HepG2 (cell line): ENCODE results near the gene ATP12A. TPM values are rescaled to one million over a fixed set of nuclear protein-coding genes. Genes with fewer than 3 reads are reported as not detected.

ENCODE experiments used
- ATAC-seq: fragments of 200-7000 bp; cut with Tn5 transposase; 3 replicates; pipeline ENCODE4 v1.9.1; 2020; ENCODE audit warnings: mild to moderate bottlenecking, moderate library complexity
- BruUV-seq: library from RNA; stranded (reverse); fragments of 400-500 nt; replicated peaks from 2 replicates; lab custom pipeline; 2021; lab: Mats Ljungman, UMichigan
- CTCF ChIA-PET: fragments of 300-600 bp; formaldehyde crosslinking; extraction: SDS; loops from one replicate; lab custom pipeline; 2021; ENCODE audit warnings: low total read pairs, inconsistent platforms, low intra/inter-chr PET ratio; lab: Yijun Ruan, JAX
- POLR2A ChIA-PET: fragments of 350-600 bp; sonication (Branson Sonifier 250); formaldehyde crosslinking; loops from one replicate; lab custom pipeline; 2020; ENCODE audit warnings: antibody characterized with exemption, inconsistent platforms; lab: Yijun Ruan, JAX
- DNase-seq: peaks from one replicate; pipeline ENCODE4 v3.0.0-alpha.2; 2015; ENCODE audit warnings: low spot score
- FAIRE-seq: peaks from 3 replicates; lab custom pipeline; 2011; peaks lifted over from hg19 to GRCh38; lab: Jason Lieb, UNC
- H2AFZ ChIP-seq: one replicate; pipeline ENCODE4 v1.6.1; 2011; ENCODE audit warnings: low read length, inconsistent platforms
- H3K27ac ChIP-seq: fragments of 300-600 bp; 3 replicates; pipeline ENCODE4 v1.8.0; 2011; ENCODE audit warnings: mixed run types, mild to moderate bottlenecking, mixed read lengths, low read length, inconsistent platforms; ENCODE audit not compliant: insufficient read depth; ENCODE audit errors: extremely low read length
- H3K27me3 ChIP-seq, 2 experiments: fragments of 200-600 bp in 1 of 2; 2 replicates in 1 of 2; 3 replicates in 1 of 2; pipeline versions ENCODE4 v1.6.0 to v1.8.0; 2011; ENCODE audit warnings: low read length in 2 of 2, mild to moderate bottlenecking in 2 of 2, moderate library complexity in 2 of 2, inconsistent platforms in 1 of 2; ENCODE audit not compliant: insufficient read depth in 2 of 2, control insufficient read depth in 1 of 2
- H3K36me3 ChIP-seq, 2 experiments: fragments of 200-600 bp in 1 of 2; replicated peaks in 1 of 2; 2 replicates in 1 of 2; 3 replicates in 1 of 2; pipeline versions ENCODE4 v1.5.1 to v1.8.0; 2011; ENCODE audit warnings: low read length in 2 of 2, inconsistent platforms in 1 of 2; ENCODE audit not compliant: insufficient read depth in 2 of 2, control insufficient read depth in 1 of 2
- H3K4me1 ChIP-seq: 2 replicates; pipeline ENCODE4 v1.5.1; 2012; ENCODE audit warnings: low read length, inconsistent platforms; ENCODE audit not compliant: insufficient read depth
- H3K4me2 ChIP-seq: 2 replicates; pipeline ENCODE4 v1.6.0; 2011; ENCODE audit warnings: low read depth, low read length, inconsistent platforms
- H3K4me3 ChIP-seq, 3 experiments: fragments of 200-600 bp in 1 of 3; sonication (generic), shearing (Covaris generic) in 1 of 3; replicated peaks in 1 of 3; 2 replicates each; pipeline ENCODE4 v1.5.1; 2011 to 2016; ENCODE audit warnings: low read length in 3 of 3, inconsistent platforms in 2 of 3, low read depth in 2 of 3, mild to moderate bottlenecking in 2 of 3, control low read depth in 1 of 3, mixed read lengths in 1 of 3; ENCODE audit not compliant: insufficient read depth in 1 of 3
- H3K79me2 ChIP-seq: one replicate; pipeline ENCODE4 v1.6.1; 2011; ENCODE audit warnings: low read length, inconsistent platforms; ENCODE audit not compliant: insufficient read depth
- H3K9ac ChIP-seq: 2 replicates; pipeline ENCODE4 v1.6.0; 2011; ENCODE audit warnings: mild to moderate bottlenecking, low read depth, low read length, inconsistent platforms; ENCODE audit not compliant: insufficient read depth
- H3K9me3 ChIP-seq: 2 replicates; pipeline ENCODE4 v1.5.1; 2012; ENCODE audit warnings: mild to moderate bottlenecking, low read length
- H4K20me1 ChIP-seq: 2 replicates; pipeline ENCODE4 v1.6.0; 2011; ENCODE audit warnings: inconsistent platforms, mild to moderate bottlenecking, low read length, moderate library complexity; ENCODE audit not compliant: insufficient read depth
- ATM ChIP-seq: fragments of 450-650 bp; IDR thresholded peaks from 2 replicates; pipeline ENCODE4 v1.7.1; 2017; ENCODE audit warnings: mild to moderate bottlenecking, borderline replicate concordance
- BRCA1 ChIP-seq: sonication (generic); formaldehyde crosslinking; IDR thresholded peaks from 2 replicates; pipeline ENCODE4 v1.4.0; 2020; ENCODE audit warnings: missing genetic modification reagents
- ETV5 ChIP-seq: IDR thresholded peaks from 2 replicates; pipeline ENCODE4 v1.6.1; 2018; ENCODE audit warnings: missing biosample characterization, missing genetic modification reagents, inconsistent platforms, borderline replicate concordance
- PCBP2 ChIP-seq: fragments of 200-400 bp; formaldehyde crosslinking; optimal IDR thresholded peaks from 2 replicates; pipeline ENCODE3; 2018; ENCODE audit warnings: low read length, low read depth; ENCODE audit not compliant: poor library complexity, severe bottlenecking
- SMAD1 ChIP-seq: sonication (generic); formaldehyde crosslinking; IDR thresholded peaks from 2 replicates; pipeline ENCODE4 v1.4.0; 2020; ENCODE audit warnings: missing genetic modification reagents, low read depth, mild to moderate bottlenecking, borderline replicate concordance
- STAG1 ChIP-seq: sonication (generic); formaldehyde crosslinking; IDR thresholded peaks from 2 replicates; pipeline ENCODE4 v1.4.0; 2020; ENCODE audit warnings: missing genetic modification reagents
- TBP ChIP-seq: sonication (generic); formaldehyde crosslinking; IDR thresholded peaks from 2 replicates; pipeline ENCODE4 v1.5.0; 2020; ENCODE audit warnings: missing genetic modification reagents
- ZC3H4 ChIP-seq: sonication (generic); formaldehyde crosslinking; IDR thresholded peaks from 2 replicates; pipeline ENCODE4 v1.4.0; 2020; ENCODE audit warnings: missing genetic modification reagents, borderline replicate concordance
- ZMAT3 ChIP-seq: sonication (generic); formaldehyde crosslinking; conservative IDR thresholded peaks from 2 replicates; pipeline ENCODE4 v1.7.0; 2021; ENCODE audit warnings: missing genetic modification reagents
- ZMYM2 ChIP-seq: sonication (generic); formaldehyde crosslinking; IDR thresholded peaks from 2 replicates; pipeline ENCODE4 v1.8.0; 2022; ENCODE audit warnings: mild to moderate bottlenecking, missing genetic modification reagents
- ZNF12 ChIP-seq: sonication (generic); formaldehyde crosslinking; IDR thresholded peaks from 2 replicates; pipeline ENCODE4 v1.5.0; 2020; ENCODE audit warnings: missing genetic modification reagents
- ZNF160 ChIP-seq: sonication (generic); formaldehyde crosslinking; IDR thresholded peaks from 2 replicates; pipeline ENCODE4 v1.8.0; 2022; ENCODE audit warnings: mild to moderate bottlenecking, inconsistent platforms, missing genetic modification reagents
- ZNF44 ChIP-seq: sonication (generic); formaldehyde crosslinking; IDR thresholded peaks from 2 replicates; pipeline ENCODE4 v1.5.1; 2020; ENCODE audit warnings: mild to moderate bottlenecking, missing genetic modification reagents
- ZNF543 ChIP-seq: sonication (generic); formaldehyde crosslinking; IDR thresholded peaks from 2 replicates; pipeline ENCODE4 v1.4.0; 2020; ENCODE audit warnings: mild to moderate bottlenecking, missing genetic modification reagents
- ZNF781 ChIP-seq: sonication (generic); formaldehyde crosslinking; IDR thresholded peaks from 2 replicates; pipeline ENCODE4 v1.5.1; 2020; ENCODE audit warnings: borderline replicate concordance, mild to moderate bottlenecking, missing genetic modification reagents; ENCODE audit errors: not compliant biosample characterization
- ZZZ3 ChIP-seq: sonication (generic); formaldehyde crosslinking; IDR thresholded peaks from 2 replicates; pipeline ENCODE4 v1.4.0; 2020; ENCODE audit warnings: missing genetic modification reagents, mild to moderate bottlenecking, borderline replicate concordance
- WGBS: methylation state at CpG from one replicate; pipeline ENCODE4 v1.1.6; 2017; ENCODE audit warnings: low lambda C conversion rate; 5-methylcytosine and 5-hydroxymethylcytosine counted together
- in situ Hi-C: cut with HindIII; loops from 2 replicates; pipeline ENCODE4 v1.10.0; 2017; ENCODE audit warnings: low pct_unique_long_range_greater_than_20kb; ENCODE audit not compliant: extremely low pct_ligation_motif_present
- intact Hi-C: fragments of 100-400 bp; cut with micrococcal nuclease; formaldehyde crosslinking; loops from one replicate; pipeline ENCODE4 v1.10.0; 2022; ENCODE audit not compliant: unreplicated experiment
- polyA plus RNA-seq, 8 experiments: library from polyadenylated mRNA; depleted of rRNA in 3 of 8; stranded (reverse) in 7 of 8; unstranded in 1 of 8; fragments of >200 nt; fragmentation: Illumina TruSeq in 4 of 8; extraction: Trizol in 4 of 8; gene quantifications; 2 replicates each; pipeline versions ENCODE4 v1.2.1 to v1.2.3, GENCODE V29; 2011 to 2016; ENCODE audit warnings: low read depth in 4 of 8, missing spikeins in 1 of 8, mixed read lengths in 1 of 8; ENCODE audit not compliant: insufficient read depth in 1 of 8
- total RNA-seq, 5 experiments: library from RNA; depleted of rRNA; stranded (reverse); fragments of >200 nt; fragmentation: Illumina TruSeq; extraction: Trizol; gene quantifications; 2 replicates each; pipeline ENCODE4 v1.2.3, GENCODE V29; 2016; ENCODE audit warnings: low read depth in 1 of 5

Gene ATP12A
- total and polyA plus RNA-seq, 2 of the 13 experiments (the other 11 are each of a cell fraction or from before 2014, with no cell fraction given), result not detected

DNA sequence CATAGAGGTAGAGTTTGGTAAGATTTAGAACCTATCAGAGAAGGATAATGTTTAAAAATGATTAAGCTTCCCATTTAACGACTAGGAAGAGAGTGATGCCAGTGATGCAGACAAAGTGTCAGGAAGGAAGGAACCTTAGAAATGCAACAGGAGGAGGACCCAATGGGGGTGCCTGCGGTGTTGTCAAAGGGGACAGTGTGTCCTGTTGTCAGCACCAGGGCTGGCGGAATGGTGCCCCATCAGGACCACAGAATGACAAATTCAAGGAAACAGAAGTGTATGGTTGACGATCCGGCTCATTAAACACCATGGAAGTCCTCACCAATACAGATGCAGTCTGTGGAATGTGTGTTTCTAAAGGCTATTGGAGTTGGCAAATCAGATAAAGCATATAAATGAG is 19.3 kb downstream of the ATP12A start:
- POLR2A ChIA-PET, result no interaction called here
- DNase-seq (no peak), FAIRE-seq (no peak), ATAC-seq (no peak)
- H3K79me2 ChIP-seq, result no peaks in the 10 kb centered on the region
- in situ Hi-C loops (no loop called here), intact Hi-C loops (no loop called here)
- CTCF ChIA-PET, result no interaction called here
- no peak overlapping the region for H2AFZ ChIP-seq
- no TSS peak for BruUV-seq
- no peak overlapping the region for H3K4me2 ChIP-seq
- H3K27me3 ChIP-seq, result peaks cover 1 to 27% of the 10 kb centered on the region in 2 experiments; a peak in 4 of 5 replicates
- H3K9ac ChIP-seq, result no peak overlapping the region
- TF ChIP-seq STAG1 (CRISPR knock-in tag), result no peak
- no peak for TF ChIP-seq SMAD1 (CRISPR knock-in tag)
- no peak for TF ChIP-seq TBP
- TF ChIP-seq BRCA1, result no peak
- no peak for TF ChIP-seq ZMAT3 (CRISPR knock-in tag)
- TF ChIP-seq ZNF160 (CRISPR knock-in tag), result no peak
- TF ChIP-seq ATM, result no peak
- no peak for TF ChIP-seq ETV5 (CRISPR knock-in tag)
- no peak for TF ChIP-seq ZMYM2
- TF ChIP-seq ZNF781 (CRISPR knock-in tag), result no peak
- no peaks in the 10 kb centered on the region for H4K20me1 ChIP-seq
- H3K4me3 ChIP-seq, result no peak overlapping the region
- H3K9me3 ChIP-seq, result no peaks in the 10 kb centered on the region
- no peaks in the 10 kb centered on the region for H3K4me1 ChIP-seq
- no peak overlapping the region for H3K27ac ChIP-seq
- no peaks in the 10 kb centered on the region for H3K36me3 ChIP-seq
- under 1% methylated on average over 5 of the region's 5 CpGs for WGBS

DNA sequence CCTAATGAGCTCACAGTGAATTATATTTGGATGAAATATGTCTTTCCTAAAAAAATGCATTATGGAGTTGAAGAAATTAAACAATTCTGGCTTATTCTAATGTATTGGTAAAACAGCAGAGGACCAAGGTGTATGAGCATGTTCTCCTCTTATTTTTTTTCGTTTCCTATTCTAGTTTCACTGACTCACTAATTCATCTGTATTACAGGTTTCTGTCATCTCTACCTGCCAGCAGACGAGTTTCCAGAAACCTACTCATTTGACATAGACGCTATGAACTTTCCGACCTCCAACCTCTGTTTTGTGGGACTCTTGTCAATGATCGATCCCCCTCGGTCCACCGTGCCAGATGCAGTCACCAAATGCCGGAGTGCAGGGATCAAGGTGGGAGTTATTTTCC is 20.3 kb downstream of the ATP12A start:
- ChIA-PET CTCF (no interaction called here), POLR2A (no interaction called here)
- intact Hi-C loops, result no loop called here
- in situ Hi-C loops, result no loop called here
- Histone ChIP-seq H3K4me3 (no peak overlapping the region), H3K79me2 (no peaks in the 10 kb centered on the region), H3K36me3 (no peaks in the 10 kb centered on the region), H3K4me2 (no peak overlapping the region), H3K9me3 (no peaks in the 10 kb centered on the region), H2AFZ (no peak overlapping the region), H3K4me1 (no peaks in the 10 kb centered on the region), H4K20me1 (no peaks in the 10 kb centered on the region), H3K27me3 (peaks cover 1 to 35% of the 10 kb centered on the region in 2 experiments; a peak in 3 of 5 replicates), H3K9ac (no peak overlapping the region), H3K27ac (no peak overlapping the region)
- ATAC-seq (no peak), FAIRE-seq (no peak), DNase-seq (no peak)
- TF ChIP-seq ZNF12 (no peak), ZZZ3 (CRISPR knock-in tag) (no peak), ZC3H4 (no peak), ZNF543 (no peak), ZNF44 (CRISPR knock-in tag) (no peak), PCBP2 (no peak)
- BruUV-seq, result no TSS peak
- 1% methylated on average over 8 of the region's 8 CpGs for WGBS
